ENCODE results near the gene SPINK8.
"Not testable (repeated sequence)": the region's sequence is repeated elsewhere in the genome, so short reads cannot be mapped to it uniquely, and the experiment has no call there.

The SPINK8 gene

GRCh38 chr3:48333346-48334245 is at the start of gene SPINK8:
Gene SPINK8 (minus strand): TSS chr3:48333661. CDS start chr3:48328341, 5,320 bp downstream.
- H3K4me3 Mint-ChIP-seq; H3K27ac Mint-ChIP-seq; H3K27me3 Mint-ChIP-seq; H3K9me3 Mint-ChIP-seq; H3K4me1 Mint-ChIP-seq (ENCODE audit: low read depth); H3K36me3 Mint-ChIP-seq (ENCODE audit: low read depth): not testable (repeated sequence)

DNA sequence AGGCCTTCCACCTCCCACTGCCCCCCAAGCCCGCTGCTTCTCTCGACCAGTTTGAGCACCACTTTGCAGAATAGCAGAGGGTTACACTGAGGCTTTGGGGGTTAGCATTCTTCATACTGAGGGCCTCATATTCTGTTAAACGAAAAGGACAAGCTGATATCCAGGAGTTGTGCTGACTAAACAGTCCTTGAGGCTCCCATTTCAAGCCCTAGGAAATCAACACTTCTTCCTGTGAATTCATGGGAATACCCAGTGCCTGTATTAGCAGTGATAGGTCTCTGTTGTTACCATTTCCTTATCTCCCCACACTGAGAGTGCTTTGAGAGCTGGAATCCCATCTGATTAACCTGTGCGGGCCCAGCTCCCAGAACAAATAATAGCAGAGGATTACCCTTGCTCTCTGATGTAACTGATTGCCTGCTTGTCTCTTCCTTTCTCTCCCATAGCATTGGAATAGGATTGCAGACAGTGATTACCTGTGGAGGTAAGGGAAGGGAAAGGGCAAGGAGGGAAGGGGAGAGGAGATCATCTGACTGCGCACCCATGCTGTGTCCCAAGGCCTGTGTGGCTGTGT is 39.5 kb upstream of the SPINK8 start:
- H3K27me3 Mint-ChIP-seq = no peaks in the 10 kb centered on the region
- H3K4me3 Mint-ChIP-seq = no peak overlapping the region

GRCh38 chr3:48372377-48372770 is 38.9 kb upstream of the SPINK8 start:
- Mint-ChIP-seq H3K27ac (no peak overlapping the region), H3K27me3 (no peaks in the 10 kb centered on the region), H3K4me1 (ENCODE audit: low read depth) (no peaks in the 10 kb centered on the region), H3K9me3 (no peaks in the 10 kb centered on the region), H3K4me3 (no peak overlapping the region), H3K36me3 (ENCODE audit: low read depth) (no peaks in the 10 kb centered on the region)

More for the DNA sequence above, 39.5 kb upstream of the SPINK8 start:
- no peaks in the 10 kb centered on the region for H3K9me3 Mint-ChIP-seq
- H3K4me1 Mint-ChIP-seq (ENCODE audit: low read depth) = no peaks in the 10 kb centered on the region
- H3K27ac Mint-ChIP-seq = no peak overlapping the region
- H3K36me3 Mint-ChIP-seq (ENCODE audit: low read depth) = no peaks in the 10 kb centered on the region

GRCh38 chr3:48371651-48372376 is 38.4 kb upstream of the SPINK8 start, which contains the start of gene FBXW12:
Gene FBXW12 (plus strand): TSS chr3:48372219. CDS start chr3:48372768, 549 bp downstream.
- H3K9me3 Mint-ChIP-seq = no peaks in the 10 kb centered on the region
- no peak within 1 kb of the TSS for H3K27ac Mint-ChIP-seq
- H3K4me1 Mint-ChIP-seq (ENCODE audit: low read depth) = no peaks in the 10 kb centered on the region
- H3K27me3 Mint-ChIP-seq = no peaks in the 10 kb centered on the region
- H3K36me3 Mint-ChIP-seq (ENCODE audit: low read depth) = no peaks in the 10 kb centered on the region
- H3K4me3 Mint-ChIP-seq = no peak within 1 kb of the TSS

DNA sequence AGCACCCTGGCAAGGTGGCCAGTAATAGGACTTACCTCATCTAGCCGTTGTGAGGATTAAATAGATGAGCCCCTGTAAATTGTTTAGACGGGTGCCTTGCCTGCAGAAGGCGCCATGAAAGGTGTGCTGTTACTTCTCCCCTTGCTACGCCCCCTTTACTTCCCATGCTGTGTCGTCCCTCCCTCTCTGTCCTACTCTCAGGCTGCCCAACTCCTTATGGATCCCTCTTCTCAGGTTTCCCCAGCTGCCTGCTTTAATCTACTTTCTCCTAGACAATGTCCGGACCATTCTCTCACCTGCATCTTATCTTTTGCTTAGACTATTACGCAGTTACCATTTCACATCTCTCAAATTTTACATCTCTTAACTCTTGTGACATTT is 36.9 kb upstream of the SPINK8 start:
- no peaks in the 10 kb centered on the region for H3K9me3 Mint-ChIP-seq
- H3K36me3 Mint-ChIP-seq (ENCODE audit: low read depth) = no peaks in the 10 kb centered on the region
- H3K27ac Mint-ChIP-seq = no peak overlapping the region
- H3K27me3 Mint-ChIP-seq = no peaks in the 10 kb centered on the region
- no peaks in the 10 kb centered on the region for H3K4me1 Mint-ChIP-seq (ENCODE audit: low read depth)
- no peak overlapping the region for H3K4me3 Mint-ChIP-seq

DNA sequence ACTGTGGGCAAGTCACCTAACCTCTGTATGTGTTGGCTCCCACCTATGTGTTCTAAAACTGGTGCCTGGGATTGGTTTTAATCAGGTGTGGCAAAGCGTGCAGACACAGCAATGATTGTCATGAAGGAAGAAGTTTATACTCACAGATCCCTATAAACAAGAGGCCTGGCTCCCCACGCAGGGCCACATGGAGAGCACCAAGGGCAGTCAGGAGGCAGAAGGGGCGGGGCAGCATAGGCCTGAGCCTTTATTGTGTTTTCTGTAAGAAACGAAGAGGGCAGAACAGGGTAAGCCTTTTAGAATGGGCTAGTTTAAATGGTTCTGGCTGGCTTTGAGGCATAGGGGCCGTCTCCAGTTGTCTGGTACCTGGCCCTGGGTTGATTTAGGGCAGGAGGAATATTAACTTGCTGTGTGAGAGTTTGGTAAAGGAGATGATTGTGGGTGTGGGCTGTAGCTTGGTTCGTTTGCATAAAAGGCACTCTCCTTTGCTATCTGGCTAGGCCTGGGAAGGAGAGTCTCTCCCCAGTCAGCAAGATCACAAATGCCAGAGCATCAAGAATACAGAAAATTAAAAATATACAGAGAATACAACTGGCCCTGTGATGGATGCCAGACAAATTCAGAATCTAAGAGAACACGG is 36.4 kb upstream of the SPINK8 start:
- H3K4me1 Mint-ChIP-seq (ENCODE audit: low read depth) = no peaks in the 10 kb centered on the region
- H3K27ac Mint-ChIP-seq = peak overlapping the region; percentile 34
- no peaks in the 10 kb centered on the region for H3K9me3 Mint-ChIP-seq
- no peaks in the 10 kb centered on the region for H3K36me3 Mint-ChIP-seq (ENCODE audit: low read depth)
- no peak overlapping the region for H3K4me3 Mint-ChIP-seq
- no peaks in the 10 kb centered on the region for H3K27me3 Mint-ChIP-seq

DNA sequence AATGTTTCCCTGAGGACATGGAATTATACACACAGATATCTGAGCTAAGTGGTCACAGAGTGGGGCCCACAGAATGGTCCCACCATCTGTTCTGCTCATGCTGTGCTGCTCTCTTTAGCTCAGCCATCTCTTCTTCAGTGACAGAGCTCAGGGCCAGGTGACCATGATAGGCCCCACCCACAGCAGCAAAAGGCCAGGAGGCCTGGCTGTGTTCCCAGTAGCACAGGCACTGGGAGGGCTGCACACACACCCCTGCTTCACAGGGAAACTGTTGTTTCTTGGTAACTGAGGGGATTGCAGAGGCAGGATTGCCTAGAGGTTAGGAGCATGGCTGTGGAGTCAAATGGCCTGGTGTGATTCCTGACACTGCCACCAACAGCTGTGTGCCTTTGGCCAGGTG is 33.7 kb upstream of the SPINK8 start:
- H3K27ac Mint-ChIP-seq = no peak overlapping the region
- no peak overlapping the region for H3K4me3 Mint-ChIP-seq
- no peaks in the 10 kb centered on the region for H3K4me1 Mint-ChIP-seq (ENCODE audit: low read depth)
- peaks cover 2% of the 10 kb centered on the region for H3K9me3 Mint-ChIP-seq
- no peaks in the 10 kb centered on the region for H3K27me3 Mint-ChIP-seq
- H3K36me3 Mint-ChIP-seq (ENCODE audit: low read depth) = peaks cover 3% of the 10 kb centered on the region

DNA sequence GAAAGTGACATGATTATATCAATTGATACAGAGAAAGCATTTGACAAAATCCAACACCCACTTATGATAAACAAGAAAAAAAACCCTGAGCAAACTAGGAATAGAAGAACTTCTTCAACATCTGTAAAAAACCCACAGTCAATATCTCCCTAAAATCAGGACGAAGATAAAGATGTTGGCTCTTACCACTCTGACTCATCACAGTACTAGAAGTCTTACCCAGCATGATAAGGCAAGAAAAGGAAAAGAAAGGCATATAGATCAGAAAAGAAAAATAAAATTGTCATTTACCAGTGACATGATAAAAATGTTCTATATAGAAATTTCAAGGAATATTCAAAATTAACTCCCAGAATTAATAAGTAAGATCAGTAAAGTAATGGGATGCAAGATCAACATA is 31.4 kb upstream of the SPINK8 start:
- H3K4me1 Mint-ChIP-seq (ENCODE audit: low read depth) = no peaks in the 10 kb centered on the region
- peaks cover 6% of the 10 kb centered on the region for H3K36me3 Mint-ChIP-seq (ENCODE audit: low read depth)
- H3K4me3 Mint-ChIP-seq = no peak overlapping the region
- peaks cover 10% of the 10 kb centered on the region for H3K9me3 Mint-ChIP-seq
- H3K27ac Mint-ChIP-seq = no peak overlapping the region
- peaks cover 6% of the 10 kb centered on the region for H3K27me3 Mint-ChIP-seq

- no peaks in the 10 kb centered on the region for H3K4me1 Mint-ChIP-seq (ENCODE audit: low read depth)
- peaks cover 11% of the 10 kb centered on the region for H3K27me3 Mint-ChIP-seq
- no peak overlapping the region for H3K27ac Mint-ChIP-seq
- H3K36me3 Mint-ChIP-seq (ENCODE audit: low read depth) = peaks cover 6% of the 10 kb centered on the region
- peaks cover 10% of the 10 kb centered on the region for H3K9me3 Mint-ChIP-seq
- no peak overlapping the region for H3K4me3 Mint-ChIP-seq
Observed at GRCh38 chr3:48361928-48362327, 28.5 kb upstream of the SPINK8 start.

DNA sequence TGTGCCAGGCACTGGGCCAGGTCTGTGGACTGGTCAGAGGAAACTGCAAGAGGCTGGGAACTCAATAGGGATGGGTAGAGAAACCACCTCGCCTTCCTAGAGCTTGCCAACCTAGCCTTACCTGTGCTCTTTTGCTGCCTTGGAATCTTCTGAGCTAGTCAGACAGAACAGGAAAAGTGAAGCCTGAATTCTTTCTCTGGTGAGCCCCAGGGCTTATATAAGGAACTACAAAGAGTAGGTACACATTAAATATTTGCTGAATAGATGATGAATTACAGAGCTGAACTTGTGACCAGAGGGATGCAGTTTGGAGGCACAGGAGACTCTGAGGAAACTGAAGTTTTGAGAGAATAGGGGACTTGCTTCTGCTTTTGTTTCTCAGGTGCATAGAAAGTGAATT is 23.0 kb upstream of the SPINK8 start:
- Mint-ChIP-seq H3K4me3 (no peak overlapping the region), H3K4me1 (ENCODE audit: low read depth) (no peaks in the 10 kb centered on the region), H3K36me3 (ENCODE audit: low read depth) (no peaks in the 10 kb centered on the region), H3K27me3 (peaks cover 24% of the 10 kb centered on the region), H3K27ac (no peak overlapping the region), H3K9me3 (peaks cover 5% of the 10 kb centered on the region)

- Mint-ChIP-seq H3K27ac (no peak overlapping the region), H3K4me3 (no peak overlapping the region), H3K36me3 (ENCODE audit: low read depth) (no peaks in the 10 kb centered on the region), H3K4me1 (ENCODE audit: low read depth) (no peaks in the 10 kb centered on the region), H3K27me3 (peaks cover 18% of the 10 kb centered on the region), H3K9me3 (no peaks in the 10 kb centered on the region)
Observed at GRCh38 chr3:48353987-48354386, 20.5 kb upstream of the SPINK8 start.

GRCh38 chr3:48352546-48352945 is 19.1 kb upstream of the SPINK8 start:
- Mint-ChIP-seq H3K27me3 (peaks cover 15% of the 10 kb centered on the region), H3K4me1 (ENCODE audit: low read depth) (no peaks in the 10 kb centered on the region), H3K4me3 (no peak overlapping the region), H3K36me3 (ENCODE audit: low read depth) (no peaks in the 10 kb centered on the region), H3K27ac (no peak overlapping the region), H3K9me3 (no peaks in the 10 kb centered on the region)

DNA sequence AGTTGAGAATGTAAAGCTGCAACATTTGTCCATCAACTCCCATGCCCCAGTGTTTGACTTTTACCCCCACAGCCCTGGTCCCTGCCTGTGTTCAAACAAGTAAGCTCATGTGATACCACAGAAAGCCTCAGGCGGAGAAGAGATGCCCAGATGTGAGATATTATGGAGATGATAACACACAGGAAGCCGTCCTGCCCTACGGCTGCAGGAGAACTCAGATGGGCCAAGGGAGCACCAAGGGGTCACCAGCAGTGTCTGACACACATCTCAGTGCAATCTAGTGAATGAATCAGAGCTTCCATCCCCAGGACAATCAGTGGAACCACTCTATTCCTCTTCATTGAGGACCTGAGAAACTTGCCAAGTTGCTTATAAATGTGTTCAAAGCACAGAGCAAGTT is 14.0 kb upstream of the SPINK8 start:
- Mint-ChIP-seq H3K4me3 (no peak overlapping the region), H3K9me3 (no peaks in the 10 kb centered on the region), H3K27ac (no peak overlapping the region), H3K36me3 (ENCODE audit: low read depth) (no peaks in the 10 kb centered on the region), H3K4me1 (ENCODE audit: low read depth) (no peaks in the 10 kb centered on the region), H3K27me3 (no peaks in the 10 kb centered on the region)

DNA sequence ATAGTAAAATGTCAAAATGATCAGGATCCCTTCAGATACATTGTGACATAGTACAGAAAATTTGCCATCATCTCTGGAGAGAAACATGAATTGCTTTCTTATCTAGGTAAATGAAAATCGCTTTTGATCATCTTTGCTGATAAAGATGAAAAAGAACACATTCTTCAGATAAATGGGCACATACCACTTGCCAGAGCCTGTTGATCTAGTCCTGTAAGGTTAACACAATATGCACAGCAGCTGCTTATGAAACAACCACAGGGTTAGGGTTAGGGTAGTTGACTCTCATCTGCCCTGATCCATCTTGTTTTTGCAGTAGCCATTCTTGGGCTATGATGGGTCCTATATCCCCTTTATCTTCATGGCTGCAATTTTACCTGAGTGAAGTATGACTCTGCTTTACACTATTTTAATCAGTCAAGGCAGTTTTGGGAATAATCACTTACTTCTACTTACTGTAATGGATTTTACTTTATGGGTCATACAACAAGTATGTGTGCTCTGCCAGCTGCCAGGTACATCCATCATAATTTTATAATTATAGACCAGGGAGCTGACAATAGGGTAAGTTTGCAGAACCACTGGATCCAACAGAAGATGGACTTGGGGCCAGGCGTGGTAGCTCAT is 12.6 kb upstream of the SPINK8 start:
- Mint-ChIP-seq H3K36me3 (ENCODE audit: low read depth) (no peaks in the 10 kb centered on the region), H3K9me3 (no peaks in the 10 kb centered on the region), H3K27me3 (no peaks in the 10 kb centered on the region), H3K4me3 (no peak overlapping the region), H3K4me1 (ENCODE audit: low read depth) (no peaks in the 10 kb centered on the region), H3K27ac (no peak overlapping the region)
